Stimulated activated CD8-positive, alpha-beta memory T cell treated with anti-CD3 and anti-CD28 coated beads, Interleukin-2, amount 100 ng/mL, for 1 hour (primary cell): ENCODE results near the gene GPATCH1.
"Not testable (repeated sequence)": the region's sequence is repeated elsewhere in the genome, so short reads cannot be mapped to it uniquely, and the experiment has no call there.

Experiments used
- DNase-seq, 2 donors: peaks; one replicate each; pipeline ENCODE4 v3.0.0-alpha.2; 2020; ENCODE audit warnings: low read depth in 2 of 2

The GPATCH1 gene

DNA sequence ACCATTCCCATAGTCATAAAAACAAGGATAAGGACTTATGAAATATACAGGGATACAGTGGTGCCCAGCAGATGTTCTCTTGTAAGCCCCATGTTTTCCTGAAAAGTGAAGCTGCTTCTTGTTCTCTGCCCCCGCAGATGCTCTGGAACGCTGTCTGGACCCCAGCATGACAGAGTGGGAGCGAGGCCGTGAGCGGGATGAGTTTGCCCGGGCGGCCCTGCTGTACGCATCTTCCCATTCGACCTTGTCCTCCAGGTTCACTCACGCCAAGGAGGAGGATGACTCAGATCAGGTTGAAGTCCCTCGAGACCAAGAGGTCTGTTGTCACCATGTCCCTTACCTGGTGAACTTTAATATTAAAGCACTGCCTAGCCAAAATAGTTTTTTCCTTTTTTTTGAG lies 30.6 kb downstream of the GPATCH1 start:
- DNase-seq = no peak

GRCh38 chr19:33114312-33114711 lies 33.3 kb downstream of the GPATCH1 start:
- DNase-seq = no peak

DNA sequence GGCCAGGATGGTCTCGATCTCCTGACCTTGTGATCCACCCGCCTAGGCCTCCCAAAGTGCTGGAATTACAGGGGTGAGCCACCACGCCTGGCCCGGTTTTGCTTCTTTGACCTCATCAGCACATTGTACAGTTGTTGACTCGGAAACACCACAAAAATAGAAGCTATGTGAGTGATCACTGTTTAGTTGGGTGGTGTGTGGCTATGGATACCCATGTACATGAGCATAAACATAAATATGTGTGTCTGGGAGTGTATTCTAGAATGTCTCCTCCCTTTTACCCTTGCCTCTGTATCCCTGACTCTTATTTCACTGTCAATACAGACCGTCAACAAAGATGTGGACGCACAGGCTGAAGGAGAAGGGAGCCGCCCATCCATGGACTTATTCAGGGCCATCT lies 36.5 kb downstream of the GPATCH1 start:
- no peak for DNase-seq

DNA sequence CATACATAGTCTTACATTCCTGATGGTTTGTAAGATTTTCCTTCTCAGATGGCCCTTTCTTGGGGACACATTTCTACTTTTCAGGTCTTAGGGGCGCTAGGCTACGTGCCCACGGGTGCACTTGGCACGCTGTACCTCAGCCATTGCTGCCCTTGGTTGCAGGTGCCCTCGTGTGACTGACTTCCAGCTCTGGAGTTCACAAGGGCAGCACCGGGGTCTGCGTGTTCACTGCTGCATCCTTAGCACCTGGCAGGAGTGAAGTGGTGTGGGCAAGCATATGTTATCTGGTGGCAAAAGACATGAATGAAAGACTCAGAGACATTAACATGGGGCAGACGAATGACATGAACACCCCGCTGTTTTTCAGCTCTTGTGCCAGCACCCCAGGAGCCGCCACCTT lies 37.7 kb downstream of the GPATCH1 start:
- no peak for DNase-seq

- no peak for DNase-seq
Observed at GRCh38 chr19:33124207-33125098, 43.5 kb downstream of the GPATCH1 start.

- peak; percentile 21 to 25 for DNase-seq
Observed at GRCh38 chr19:33125929-33126388, 45.0 kb downstream of the GPATCH1 start.

GRCh38 chr19:33126712-33127111 lies 45.7 kb downstream of the GPATCH1 start:
- not testable (repeated sequence) for DNase-seq

DNA sequence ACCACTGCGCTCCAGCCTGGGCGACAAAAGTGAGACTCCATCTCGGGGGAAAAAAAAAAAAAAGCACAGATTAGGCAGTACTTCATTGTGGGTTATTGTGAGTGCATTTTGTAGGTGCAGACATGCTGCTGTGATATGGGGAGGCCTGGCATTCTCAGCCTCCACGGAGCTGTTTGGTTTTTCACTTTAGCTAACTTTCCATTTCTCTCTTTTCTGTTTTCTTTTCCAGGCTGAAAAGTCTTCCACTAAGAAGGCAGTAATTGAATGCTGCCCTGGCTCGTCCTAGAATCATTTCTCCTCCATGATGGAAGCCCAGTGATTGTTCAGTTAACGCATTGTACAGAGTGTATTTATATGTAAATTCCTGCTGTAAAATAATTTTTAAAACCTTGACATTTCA lies 48.9 kb downstream of the GPATCH1 start:
- no peak for DNase-seq

GRCh38 chr19:33130433-33130832 lies 49.5 kb downstream of the GPATCH1 start:
- no peak for DNase-seq

DNA sequence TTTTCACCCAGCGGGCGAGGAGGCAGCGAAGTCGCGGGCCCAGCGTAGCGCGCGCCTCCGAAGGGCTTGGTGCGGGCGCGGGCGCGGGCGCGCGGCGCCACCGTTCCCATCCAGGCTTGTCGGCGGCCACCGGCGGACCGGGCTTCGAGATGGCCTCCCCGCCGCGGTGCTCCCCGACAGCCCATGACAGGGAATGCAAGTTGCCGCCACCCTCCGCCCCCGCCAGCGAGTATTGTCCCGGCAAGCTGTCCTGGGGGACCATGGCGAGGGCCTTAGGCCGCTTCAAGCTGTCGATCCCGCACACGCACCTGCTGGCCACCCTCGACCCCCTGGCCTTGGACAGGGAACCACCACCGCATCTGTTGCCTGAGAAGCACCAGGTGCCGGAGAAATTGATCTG lies 51.0 kb downstream of the GPATCH1 start, which contains the start of gene WDR88:
TSS of gene WDR88 (plus strand) at position 94 of the 400 bp plus-strand sequence. CDS start at position 150, 56 bp downstream.
- DNase-seq = no peak

- no peak for DNase-seq
Observed at GRCh38 chr19:33132425-33132824, 51.4 kb downstream of the GPATCH1 start.

- DNase-seq = no peak
Observed at GRCh38 chr19:33133438-33134031, 52.6 kb downstream of the GPATCH1 start.

- peak in 1 of 2 donors; percentile 10 for DNase-seq
Observed at GRCh38 chr19:33134571-33135041, 53.6 kb downstream of the GPATCH1 start.

- DNase-seq = no peak
Observed at GRCh38 chr19:33139165-33139564, 58.2 kb downstream of the GPATCH1 start.

DNA sequence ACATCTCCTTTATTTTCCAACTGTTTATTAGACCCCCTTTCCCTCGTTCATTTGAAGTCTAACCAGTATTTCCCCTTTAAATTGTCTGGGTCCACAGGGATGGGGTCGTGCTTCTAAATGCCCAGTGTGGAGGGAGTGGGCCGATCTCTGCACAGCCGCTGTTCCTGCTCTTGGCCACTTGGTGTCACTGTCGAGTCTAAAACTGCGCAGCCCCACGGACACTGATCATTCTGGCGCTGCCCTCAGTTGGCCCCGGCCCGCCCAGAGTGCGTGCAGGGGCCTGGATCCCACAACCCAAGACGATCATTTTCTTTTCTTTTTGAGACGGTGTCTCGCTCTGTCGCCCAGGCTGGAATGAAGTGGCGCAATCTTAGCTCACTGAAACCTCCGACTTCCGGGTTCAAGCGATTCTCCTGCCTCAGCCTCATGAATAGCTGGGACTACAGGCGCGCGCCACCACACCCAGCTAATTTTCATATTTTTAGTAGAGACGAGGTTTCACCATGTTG lies 63.0 kb downstream of the GPATCH1 start:
- DNase-seq = peak; percentile 26 to 32

GRCh38 chr19:33146209-33146608 lies 65.2 kb downstream of the GPATCH1 start:
- no peak for DNase-seq

DNA sequence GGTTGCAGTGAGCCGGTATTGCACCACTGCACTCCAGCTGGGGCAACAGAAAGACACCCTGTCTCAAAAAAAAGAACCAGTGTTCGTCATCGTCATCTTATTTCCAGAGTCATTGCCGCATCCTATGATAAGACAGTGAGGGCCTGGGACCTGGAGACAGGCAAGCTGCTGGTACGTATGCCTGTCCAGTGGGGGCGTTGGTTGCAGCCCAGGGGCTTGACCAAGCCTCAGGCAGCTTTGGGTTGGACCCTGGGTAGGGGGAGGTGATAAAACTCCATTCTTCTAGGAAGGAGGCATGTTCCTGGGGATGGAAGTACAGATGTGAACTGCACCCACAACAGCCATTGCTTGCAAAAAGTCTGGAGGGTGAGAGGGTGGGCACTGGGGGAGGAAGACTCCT lies 66.6 kb downstream of the GPATCH1 start:
- DNase-seq = no peak

GRCh38 chr19:33150852-33151518 lies 70.0 kb downstream of the GPATCH1 start:
- DNase-seq = no peak

DNA sequence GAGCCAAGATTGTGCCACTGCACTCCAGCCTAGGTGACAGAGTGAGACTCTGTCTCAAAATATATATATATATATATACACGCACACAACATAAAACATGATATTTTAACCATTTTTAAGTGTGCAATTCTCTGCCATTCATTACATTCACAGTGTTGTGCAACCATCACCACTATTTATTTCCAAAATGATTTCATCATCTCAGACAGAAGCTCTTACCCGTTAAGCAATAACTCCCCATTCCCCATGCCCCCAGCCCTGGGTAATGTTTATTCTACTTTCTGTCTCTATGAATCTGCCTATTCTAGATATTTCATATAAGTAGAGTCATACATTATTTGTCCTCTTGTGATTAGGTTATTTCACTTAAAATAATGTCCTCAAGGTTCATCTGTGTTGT lies 71.2 kb downstream of the GPATCH1 start:
- DNase-seq = no peak

DNA sequence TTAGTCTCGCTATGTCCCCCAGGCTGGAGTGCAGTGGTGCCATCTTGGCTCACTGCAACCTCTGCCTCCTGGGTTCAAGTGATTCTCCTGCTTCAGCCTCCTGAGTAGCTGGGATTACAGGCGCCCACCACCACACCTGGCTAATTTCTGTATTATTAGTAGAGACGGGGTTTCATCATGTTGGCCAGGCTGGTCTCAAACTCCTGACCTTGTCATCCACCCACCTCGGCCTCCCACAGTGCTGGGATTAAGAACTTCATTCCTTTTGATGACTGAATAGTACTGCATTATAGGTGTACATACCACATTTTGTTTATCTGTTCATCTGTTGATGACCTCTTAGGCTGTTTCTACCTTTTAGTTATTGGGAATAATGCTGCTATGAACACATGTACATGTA lies 71.6 kb downstream of the GPATCH1 start:
- not testable (repeated sequence) for DNase-seq

DNA sequence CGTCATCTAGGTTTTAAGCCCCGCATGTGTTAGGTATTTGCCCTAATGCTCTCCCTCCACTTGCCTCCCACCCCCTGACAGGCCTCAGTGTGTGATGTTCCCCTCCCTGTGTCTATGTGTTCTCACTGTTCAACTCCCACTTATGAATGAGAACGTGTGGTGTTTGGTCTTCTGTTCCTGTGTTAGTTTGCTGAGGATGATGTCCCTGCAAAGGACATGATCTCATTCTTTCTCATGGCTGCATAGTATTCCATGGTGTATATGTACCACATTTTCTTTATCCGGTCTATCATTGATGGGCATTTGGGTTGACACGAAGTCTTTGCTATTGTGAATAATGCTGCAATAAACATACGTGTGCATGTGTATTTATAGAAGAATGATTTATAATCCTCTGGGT lies 73.3 kb downstream of the GPATCH1 start:
- not testable (repeated sequence) for DNase-seq

- DNase-seq = no peak
Observed at GRCh38 chr19:33156334-33156733, 75.4 kb downstream of the GPATCH1 start.
